ENCODE data around the gene TIMP4. TPM values are rescaled to one million over a fixed set of nuclear protein-coding genes. Genes with fewer than 3 reads are reported as not detected.

TIMP4 gene
- total RNA-seq, 1 donor from 2014 or later, result 2.8 TPM

- H3K4me3 ChIP-seq (ENCODE audit: low read depth, low read length), result no peak overlapping the region
- no peak for TF ChIP-seq CTCF (IDR thresholded peaks at IDR 0.05; ENCODE audit: insufficient read depth, low read length, poor library complexity, severe bottlenecking)
- DNase-seq (ENCODE audit: low read depth), result no peak
- H3K36me3 ChIP-seq (ENCODE audit: control insufficient read depth, insufficient read depth, low read length), result no peaks in the 10 kb centered on the region
- no peaks in the 10 kb centered on the region for H3K27me3 ChIP-seq (ENCODE audit: control insufficient read depth, insufficient read depth, low read length)
Measured at GRCh38 chr3:12132881-12133280, 25.8 kb downstream of the TIMP4 start.

- H3K27me3 ChIP-seq (ENCODE audit: control insufficient read depth, insufficient read depth, low read length), result no peaks in the 10 kb centered on the region
- no peaks in the 10 kb centered on the region for H3K36me3 ChIP-seq (ENCODE audit: control insufficient read depth, insufficient read depth, low read length)
- DNase-seq (ENCODE audit: low read depth), result no peak
- no peak for TF ChIP-seq CTCF (IDR thresholded peaks at IDR 0.05; ENCODE audit: insufficient read depth, low read length, poor library complexity, severe bottlenecking)
- H3K4me3 ChIP-seq (ENCODE audit: low read depth, low read length), result no peak overlapping the region
Measured at GRCh38 chr3:12131351-12132090, 27.2 kb downstream of the TIMP4 start.

GRCh38 chr3:12127391-12127790, 31.3 kb downstream of the TIMP4 start:
- no peak for DNase-seq (ENCODE audit: low read depth)
- Histone ChIP-seq H3K36me3 (ENCODE audit: control insufficient read depth, insufficient read depth, low read length) (no peaks in the 10 kb centered on the region), H3K4me3 (ENCODE audit: low read depth, low read length) (no peak overlapping the region), H3K27me3 (ENCODE audit: control insufficient read depth, insufficient read depth, low read length) (no peaks in the 10 kb centered on the region)
- no peak for TF ChIP-seq CTCF (IDR thresholded peaks at IDR 0.05; ENCODE audit: insufficient read depth, low read length, poor library complexity, severe bottlenecking)

GRCh38 chr3:12125772-12126171, 32.9 kb downstream of the TIMP4 start:
- H3K36me3 ChIP-seq (ENCODE audit: control insufficient read depth, insufficient read depth, low read length), result no peaks in the 10 kb centered on the region
- DNase-seq (ENCODE audit: low read depth), result no peak
- no peak for TF ChIP-seq CTCF (IDR thresholded peaks at IDR 0.05; ENCODE audit: insufficient read depth, low read length, poor library complexity, severe bottlenecking)
- H3K4me3 ChIP-seq (ENCODE audit: low read depth, low read length), result no peak overlapping the region
- H3K27me3 ChIP-seq (ENCODE audit: control insufficient read depth, insufficient read depth, low read length), result no peaks in the 10 kb centered on the region

GRCh38 chr3:12121466-12121865, 37.2 kb downstream of the TIMP4 start:
- no peak overlapping the region for H3K4me3 ChIP-seq (ENCODE audit: low read depth, low read length)
- no peaks in the 10 kb centered on the region for H3K36me3 ChIP-seq (ENCODE audit: control insufficient read depth, insufficient read depth, low read length)
- no peak for TF ChIP-seq CTCF (IDR thresholded peaks at IDR 0.05; ENCODE audit: insufficient read depth, low read length, poor library complexity, severe bottlenecking)
- no peak for DNase-seq (ENCODE audit: low read depth)
- H3K27me3 ChIP-seq (ENCODE audit: control insufficient read depth, insufficient read depth, low read length), result no peaks in the 10 kb centered on the region

Measured in kidney epithelial cell (primary cell).